Mesodermal cell (in vitro differentiated cells): ENCODE data around the gene RHOBTB3.
"Not testable (repeated sequence)": the region's sequence is repeated elsewhere in the genome, so short reads cannot be mapped to it uniquely, and the experiment has no call there.

ENCODE experiments used
- H3K27ac ChIP-seq: 2 replicates; pipeline ENCODE4 v1.7.0; 2013; ENCODE audit warnings: mild to moderate bottlenecking, low read depth, low read length, moderate library complexity; ENCODE audit not compliant: severe bottlenecking
- H3K36me3 ChIP-seq: 2 replicates; pipeline ENCODE4 v1.7.1; 2013; ENCODE audit warnings: mild to moderate bottlenecking, low read length, moderate library complexity; ENCODE audit not compliant: control insufficient read depth, insufficient read depth
- H3K4me1 ChIP-seq: one replicate; pipeline ENCODE4 v1.7.1; 2013; ENCODE audit warnings: mild to moderate bottlenecking, low read length; ENCODE audit not compliant: insufficient read depth, control insufficient read depth, poor library complexity, severe bottlenecking
- H3K4me3 ChIP-seq: 2 replicates; pipeline ENCODE4 v1.7.0; 2013; ENCODE audit warnings: low read length, control low read depth, mild to moderate bottlenecking; ENCODE audit not compliant: insufficient read depth, poor library complexity, severe bottlenecking; ENCODE audit errors: extremely low read depth
- H3K9me3 ChIP-seq: 2 replicates; pipeline ENCODE4 v1.7.1; 2013; ENCODE audit warnings: mild to moderate bottlenecking, low read length, moderate library complexity; ENCODE audit not compliant: control insufficient read depth
- WGBS, 2 experiments: methylation state at CpG; one replicate each; pipeline ENCODE4 v1.1.5; 2013; ENCODE audit warnings: missing lambda C conversion rate in 2 of 2; ENCODE audit not compliant: insufficient coverage in 2 of 2; 5-methylcytosine and 5-hydroxymethylcytosine counted together

The RHOBTB3 gene

DNA sequence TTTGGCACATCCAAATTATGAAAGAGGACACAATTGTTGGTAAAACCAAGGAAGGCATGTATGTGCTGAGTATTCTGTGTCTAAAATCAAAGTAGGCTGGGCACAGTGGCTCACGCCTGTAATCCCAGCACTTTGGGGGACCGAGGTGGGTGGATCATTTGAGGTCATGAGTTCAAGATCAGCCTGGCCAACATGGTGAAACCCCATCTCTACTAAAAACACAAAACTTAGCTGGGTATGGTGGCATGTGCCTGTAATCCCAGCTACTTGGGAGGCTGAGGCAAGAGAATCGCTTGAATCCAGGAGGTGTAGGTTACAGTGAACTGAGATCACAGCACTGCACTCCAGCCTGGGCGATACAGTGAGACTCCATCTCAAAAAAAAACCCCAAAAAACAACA is 105.8 kb downstream of the RHOBTB3 start:
- not testable (repeated sequence) for H3K4me3 ChIP-seq
- WGBS, 2 experiments: 77 to 86% methylated on average over 1 to 2 of the region's 4 CpGs

DNA sequence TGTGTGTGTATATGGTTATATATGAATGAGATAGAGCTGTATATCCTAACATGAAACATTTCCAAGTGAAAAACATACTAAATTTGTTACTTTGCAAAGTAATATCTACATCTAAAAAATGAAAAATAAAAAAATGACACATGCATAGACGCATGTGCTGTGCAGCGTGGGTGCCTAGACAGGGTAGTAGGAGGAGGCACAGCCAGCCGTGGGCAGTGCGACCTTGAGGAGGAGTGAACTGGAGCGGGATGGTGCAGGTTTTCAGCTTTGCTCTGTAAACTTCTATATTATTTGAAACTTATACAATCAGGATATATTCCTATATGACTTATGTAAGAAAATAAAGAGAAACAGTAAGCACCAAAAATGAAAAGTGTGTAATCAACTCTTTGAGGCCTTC is 106.4 kb downstream of the RHOBTB3 start:
- Histone ChIP-seq H3K27ac (no peak overlapping the region), H3K9me3 (no peaks in the 10 kb centered on the region), H3K36me3 (no peaks in the 10 kb centered on the region), H3K4me3 (no peak overlapping the region), H3K4me1 (peaks cover 3% of the 10 kb centered on the region)
- WGBS, 2 experiments: 95% methylated on average over 3 of the region's 5 CpGs; no CpG with 5 or more reads in 1 of the 2 experiments

More for the DNA sequence above, 105.8 kb downstream of the RHOBTB3 start:
- not testable (repeated sequence) for H3K36me3 ChIP-seq, H3K9me3 ChIP-seq, H3K27ac ChIP-seq, H3K4me1 ChIP-seq

DNA sequence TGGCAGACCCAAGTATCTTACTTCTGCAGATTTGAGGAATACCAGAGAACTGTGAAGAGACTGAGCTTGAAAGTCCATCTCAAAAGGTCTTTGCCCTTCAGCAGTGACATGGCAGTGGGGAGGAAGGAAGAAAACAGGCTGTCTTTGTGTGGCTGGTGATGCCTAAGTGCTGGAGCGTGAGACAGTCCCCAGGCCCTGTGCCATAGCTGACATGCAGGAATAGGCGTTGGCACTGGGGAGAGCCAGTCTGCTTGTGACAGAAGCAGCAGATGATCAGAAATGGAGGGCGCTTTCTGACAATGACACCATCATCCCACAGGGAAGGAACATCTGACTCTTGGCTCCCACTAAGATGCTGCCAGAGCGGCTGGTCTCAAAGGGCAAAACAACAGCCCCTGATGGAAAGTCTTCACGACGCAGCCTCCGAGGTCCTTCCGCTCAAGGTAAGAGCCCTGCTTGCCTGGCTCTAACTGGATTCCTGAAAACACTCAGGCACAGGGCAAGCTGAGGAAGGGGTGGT is 106.9 kb downstream of the RHOBTB3 start:
- Histone ChIP-seq H3K36me3 (no peaks in the 10 kb centered on the region), H3K9me3 (no peaks in the 10 kb centered on the region), H3K4me1 (peaks cover 3% of the 10 kb centered on the region), H3K4me3 (no peak overlapping the region), H3K27ac (no peak overlapping the region)
- 87 to 97% methylated on average over 8 of the region's 8 CpGs for WGBS, 2 experiments

DNA sequence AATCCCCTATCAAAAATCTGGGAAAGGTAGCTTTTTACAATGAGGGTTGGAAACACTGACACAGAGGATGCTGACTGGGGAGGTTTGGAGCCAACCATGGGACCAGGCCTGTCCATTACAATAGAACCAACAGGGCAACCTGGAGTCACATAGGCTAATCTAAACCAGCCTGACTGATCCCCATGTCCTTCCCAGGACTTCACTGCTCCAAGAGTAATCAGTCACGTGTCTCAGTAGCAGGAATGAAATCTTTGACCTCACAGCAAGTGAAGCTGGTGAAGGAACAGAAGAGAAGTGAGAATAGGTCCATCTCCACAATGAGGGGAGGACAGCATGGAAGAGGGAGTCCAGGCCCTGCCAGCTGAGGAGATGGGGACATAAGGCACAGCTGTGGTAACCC is 107.4 kb downstream of the RHOBTB3 start:
- Histone ChIP-seq H3K36me3 (no peaks in the 10 kb centered on the region), H3K4me3 (no peak overlapping the region), H3K9me3 (no peaks in the 10 kb centered on the region), H3K4me1 (peaks cover 3% of the 10 kb centered on the region), H3K27ac (no peak overlapping the region)
- 100% methylated on average over 1 of the region's 1 CpG; no CpG with 5 or more reads in 1 of the 2 experiments for WGBS, 2 experiments

DNA sequence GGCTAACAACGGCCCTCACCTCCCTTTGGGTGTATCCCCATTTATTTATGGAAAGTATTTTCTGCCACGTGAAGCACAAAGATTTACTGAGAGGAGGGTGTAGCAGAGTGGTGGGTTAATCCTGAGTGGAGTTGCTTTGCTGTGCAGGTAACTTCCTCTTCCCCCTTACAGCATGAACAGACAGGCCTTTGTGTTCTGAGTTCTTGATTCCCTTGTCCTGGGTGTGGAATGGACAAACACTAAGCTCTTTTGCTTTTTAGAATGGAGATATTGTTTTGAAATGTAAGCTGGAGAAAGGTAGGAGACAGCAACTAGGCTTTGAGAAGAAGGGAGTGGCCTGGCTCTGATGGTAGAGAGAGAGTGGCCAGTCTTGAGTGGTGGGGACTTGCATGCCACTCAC is 108.5 kb downstream of the RHOBTB3 start:
- H3K4me1 ChIP-seq: peaks cover 3% of the 10 kb centered on the region
- H3K36me3 ChIP-seq: no peaks in the 10 kb centered on the region
- H3K4me3 ChIP-seq: no peak overlapping the region
- no peak overlapping the region for H3K27ac ChIP-seq
- no peaks in the 10 kb centered on the region for H3K9me3 ChIP-seq
- 80 to 100% methylated on average over 1 of the region's 2 CpGs for WGBS, 2 experiments

DNA sequence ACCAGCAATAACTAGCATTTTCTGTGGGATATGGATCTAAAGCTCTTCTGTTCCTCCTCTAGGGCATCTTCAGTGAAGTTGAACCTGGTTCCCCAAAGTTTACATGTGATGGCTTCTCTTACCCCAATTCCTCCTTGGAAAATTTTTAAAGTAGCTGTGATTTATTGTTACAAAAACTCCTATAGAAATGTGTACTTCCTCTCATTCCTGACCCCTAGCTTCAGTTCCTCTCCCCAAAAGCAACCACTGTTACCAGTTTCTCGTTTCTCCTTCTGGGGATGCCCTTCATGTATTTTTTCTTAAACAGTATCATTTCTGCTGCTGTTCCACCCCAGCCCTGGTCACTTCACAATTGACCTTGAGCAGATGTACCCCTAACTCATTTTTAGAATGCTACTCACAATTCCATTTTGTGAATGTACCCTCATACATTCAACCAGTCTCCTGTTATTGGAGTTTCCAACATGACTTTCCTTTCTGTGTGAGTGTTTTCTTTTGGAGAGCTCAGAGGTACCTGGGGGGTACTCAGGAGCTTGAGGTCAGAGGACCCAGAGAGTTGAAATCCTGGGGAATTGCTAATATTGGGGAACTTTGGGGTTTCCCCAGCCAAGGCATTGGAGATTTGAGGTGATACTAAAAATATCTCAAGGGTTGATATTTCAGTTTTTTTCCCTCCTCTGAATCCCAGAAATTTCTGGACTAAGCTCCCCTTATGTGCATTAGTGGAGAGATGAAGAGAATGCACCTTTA is 110.0 kb downstream of the RHOBTB3 start:
- H3K27ac ChIP-seq: no peak overlapping the region
- H3K4me1 ChIP-seq: no peaks in the 10 kb centered on the region
- H3K4me3 ChIP-seq: no peak overlapping the region
- H3K9me3 ChIP-seq: no peaks in the 10 kb centered on the region
- no peaks in the 10 kb centered on the region for H3K36me3 ChIP-seq
- WGBS, 2 experiments: 78 to 82% methylated on average over 1 of the region's 1 CpG

DNA sequence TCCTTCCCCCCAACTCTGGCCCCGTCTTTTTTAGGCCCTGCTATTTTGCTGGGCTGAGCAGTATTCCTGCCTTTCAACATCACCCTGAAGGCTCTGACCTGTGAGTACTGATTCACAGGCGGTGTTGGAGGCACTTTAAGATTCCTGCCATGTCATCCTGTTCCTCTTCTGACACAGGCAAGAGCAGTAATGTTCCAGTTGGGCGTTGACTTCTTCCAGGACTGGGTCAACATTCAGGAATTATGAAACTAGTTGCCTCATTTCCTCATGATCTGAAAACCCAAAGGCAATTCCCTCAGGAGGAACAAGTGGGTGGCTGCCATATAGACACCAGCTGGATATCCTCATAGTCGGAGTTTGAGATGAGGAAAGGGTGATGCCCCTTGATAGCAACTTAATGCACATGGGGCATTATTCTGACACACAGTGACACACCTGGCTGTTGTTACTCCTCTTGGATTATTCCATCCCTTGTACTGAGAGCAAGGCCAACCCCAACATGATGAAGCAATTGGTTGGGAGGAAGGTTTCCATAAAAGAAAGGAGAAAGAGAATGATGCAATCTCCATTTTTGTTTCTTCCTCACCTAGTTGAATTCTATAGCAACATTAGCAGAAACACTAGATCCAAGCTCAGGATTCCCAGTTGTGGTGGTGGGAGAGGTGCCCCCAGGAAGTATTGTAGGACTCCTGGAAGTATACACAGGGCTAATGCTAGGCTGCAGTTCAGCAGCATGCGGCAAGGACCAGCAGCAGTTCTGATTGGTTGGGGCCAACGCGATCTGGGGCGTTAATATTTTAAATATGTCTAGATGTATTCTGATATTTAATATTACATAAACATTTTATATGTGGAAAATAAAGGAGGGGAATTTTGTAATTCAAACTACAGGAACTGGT is 111.0 kb downstream of the RHOBTB3 start:
- no peaks in the 10 kb centered on the region for H3K9me3 ChIP-seq
- H3K27ac ChIP-seq: no peak overlapping the region
- H3K4me1 ChIP-seq: no peaks in the 10 kb centered on the region
- H3K36me3 ChIP-seq: no peaks in the 10 kb centered on the region
- WGBS, 2 experiments: 89 to 100% methylated on average over 4 of the region's 8 CpGs
- H3K4me3 ChIP-seq: no peak overlapping the region

DNA sequence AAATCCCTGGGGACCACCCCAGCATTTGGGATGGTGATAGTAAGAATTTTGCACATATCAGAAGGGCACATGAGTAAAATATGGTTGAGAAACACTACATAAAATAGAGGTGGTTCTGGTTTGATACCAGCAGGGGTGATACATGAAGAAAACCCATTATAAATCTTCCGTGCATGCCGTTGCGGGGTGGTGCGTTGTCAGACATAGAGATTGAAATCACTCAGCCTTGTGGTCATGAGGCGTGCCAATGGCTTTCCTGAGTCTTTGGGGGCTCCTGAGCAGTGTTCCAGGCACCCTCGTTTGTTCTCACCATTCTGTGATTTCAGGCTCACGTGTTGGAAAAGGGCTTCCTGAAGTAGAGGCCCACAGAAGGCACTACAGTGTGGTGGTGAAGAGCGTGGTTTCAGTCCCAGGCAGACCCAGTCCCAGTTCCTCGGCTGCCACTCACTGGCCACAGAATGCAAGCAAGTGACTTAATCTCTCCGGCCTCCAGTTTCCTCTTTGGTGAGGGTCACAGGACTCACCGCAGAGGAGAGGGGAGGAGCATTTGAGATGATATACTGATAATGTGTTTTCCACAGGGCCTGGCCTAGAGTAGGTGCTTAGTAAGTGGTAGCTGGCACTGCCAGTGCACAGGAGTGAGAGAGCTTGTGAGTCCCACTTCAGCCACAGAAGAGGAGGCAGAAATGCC is 111.9 kb downstream of the RHOBTB3 start:
- Histone ChIP-seq H3K9me3 (no peaks in the 10 kb centered on the region), H3K4me1 (no peaks in the 10 kb centered on the region), H3K36me3 (no peaks in the 10 kb centered on the region), H3K4me3 (no peak overlapping the region), H3K27ac (no peak overlapping the region)
- WGBS, 2 experiments: 82 to 88% methylated on average over 11 of the region's 11 CpGs

DNA sequence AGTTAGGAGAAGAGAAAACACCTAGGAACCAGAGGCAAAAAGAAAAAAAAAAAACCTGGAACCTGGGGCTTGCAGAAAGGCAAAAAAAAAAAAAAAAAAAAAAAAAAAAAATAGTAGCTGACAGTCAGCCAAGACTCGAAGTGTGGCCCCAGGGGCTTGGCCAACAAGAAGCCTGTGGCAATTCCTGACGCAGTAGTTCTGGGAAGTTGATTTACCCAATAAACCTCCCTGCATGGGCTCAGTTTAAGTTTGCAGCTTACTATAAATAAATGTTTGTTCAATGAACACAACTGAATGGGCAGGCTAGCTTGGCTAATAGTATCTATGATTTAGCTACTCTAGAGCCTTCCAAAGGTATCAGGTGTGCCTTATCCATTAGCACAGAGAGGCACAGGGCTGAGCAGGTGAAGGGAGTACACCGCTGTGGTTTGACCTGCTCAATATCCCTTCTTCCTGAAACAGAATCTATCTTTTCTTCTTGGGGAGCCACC is 112.6 kb downstream of the RHOBTB3 start:
- WGBS, 2 experiments: 100% methylated on average over 1 to 2 of the region's 3 CpGs
- no peak overlapping the region for H3K4me3 ChIP-seq
- no peaks in the 10 kb centered on the region for H3K4me1 ChIP-seq
- H3K27ac ChIP-seq: no peak overlapping the region
- H3K36me3 ChIP-seq: no peaks in the 10 kb centered on the region
- no peaks in the 10 kb centered on the region for H3K9me3 ChIP-seq

DNA sequence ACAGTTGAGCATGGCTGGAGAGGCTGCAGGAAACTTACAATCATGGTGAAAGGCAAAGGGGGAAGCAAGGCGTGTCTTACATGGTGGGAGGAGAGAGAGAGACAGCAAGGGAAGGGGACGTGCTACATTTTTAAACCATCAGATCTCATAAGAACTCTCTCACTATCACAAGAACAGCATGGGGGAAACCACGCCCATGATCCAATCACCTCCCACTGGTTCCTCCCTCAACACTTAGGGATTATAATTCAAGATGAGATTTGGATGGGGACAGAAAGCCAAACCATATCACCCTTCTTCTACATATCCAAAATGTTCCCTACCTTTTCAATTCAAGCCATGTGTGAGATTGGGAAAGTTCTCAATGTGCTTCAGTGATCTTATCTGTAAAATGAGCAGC is 114.3 kb downstream of the RHOBTB3 start:
- WGBS, 2 experiments: no CpG with 5 or more reads among the region's 3 CpGs
- no peaks in the 10 kb centered on the region for H3K4me1 ChIP-seq

More for the DNA sequence above, 114.3 kb downstream of the RHOBTB3 start:
- Histone ChIP-seq H3K4me3 (no peak overlapping the region), H3K27ac (no peak overlapping the region), H3K36me3 (no peaks in the 10 kb centered on the region), H3K9me3 (no peaks in the 10 kb centered on the region)
